Brain microvascular endothelial cell (primary cell): ENCODE results near the gene BCAR3.

Experiments used
- DNase-seq: peaks from one replicate; pipeline ENCODE4 v3.0.0-alpha.2; 2020
- H3K27ac ChIP-seq: fragments of 250-450 bp; sonication (Bioruptor Pico); 2 replicates; pipeline ENCODE4 v1.5.1; 2020; ENCODE audit warnings: mild to moderate bottlenecking, moderate library complexity
- H3K27me3 ChIP-seq: fragments of 250-450 bp; sonication (Bioruptor Pico); replicated peaks from 2 replicates; pipeline ENCODE4 v1.5.1; 2020; ENCODE audit warnings: mild to moderate bottlenecking
- H3K36me3 ChIP-seq: fragments of 250-450 bp; sonication (Bioruptor Pico); replicated peaks from 2 replicates; pipeline ENCODE4 v1.5.1; 2020; ENCODE audit warnings: mild to moderate bottlenecking
- H3K4me3 ChIP-seq: 2 replicates; pipeline ENCODE4 v1.5.1; 2011; ENCODE audit warnings: low read depth, mild to moderate bottlenecking, control low read depth, low read length, moderate library complexity
- CTCF ChIP-seq: IDR thresholded peaks from 2 replicates; pipeline ENCODE4 v1.5.1; 2011; ENCODE audit warnings: low read depth, mild to moderate bottlenecking, moderate library complexity, low read length, control low read depth, inconsistent platforms; ENCODE audit errors: missing control alignments
- in situ Hi-C: cut with HindIII; loops from 2 replicates; pipeline ENCODE4 v1.10.0; 2017; ENCODE audit warnings: low sequenced_read_pairs, low pct_ligation_motif_present

Gene BCAR3

DNA sequence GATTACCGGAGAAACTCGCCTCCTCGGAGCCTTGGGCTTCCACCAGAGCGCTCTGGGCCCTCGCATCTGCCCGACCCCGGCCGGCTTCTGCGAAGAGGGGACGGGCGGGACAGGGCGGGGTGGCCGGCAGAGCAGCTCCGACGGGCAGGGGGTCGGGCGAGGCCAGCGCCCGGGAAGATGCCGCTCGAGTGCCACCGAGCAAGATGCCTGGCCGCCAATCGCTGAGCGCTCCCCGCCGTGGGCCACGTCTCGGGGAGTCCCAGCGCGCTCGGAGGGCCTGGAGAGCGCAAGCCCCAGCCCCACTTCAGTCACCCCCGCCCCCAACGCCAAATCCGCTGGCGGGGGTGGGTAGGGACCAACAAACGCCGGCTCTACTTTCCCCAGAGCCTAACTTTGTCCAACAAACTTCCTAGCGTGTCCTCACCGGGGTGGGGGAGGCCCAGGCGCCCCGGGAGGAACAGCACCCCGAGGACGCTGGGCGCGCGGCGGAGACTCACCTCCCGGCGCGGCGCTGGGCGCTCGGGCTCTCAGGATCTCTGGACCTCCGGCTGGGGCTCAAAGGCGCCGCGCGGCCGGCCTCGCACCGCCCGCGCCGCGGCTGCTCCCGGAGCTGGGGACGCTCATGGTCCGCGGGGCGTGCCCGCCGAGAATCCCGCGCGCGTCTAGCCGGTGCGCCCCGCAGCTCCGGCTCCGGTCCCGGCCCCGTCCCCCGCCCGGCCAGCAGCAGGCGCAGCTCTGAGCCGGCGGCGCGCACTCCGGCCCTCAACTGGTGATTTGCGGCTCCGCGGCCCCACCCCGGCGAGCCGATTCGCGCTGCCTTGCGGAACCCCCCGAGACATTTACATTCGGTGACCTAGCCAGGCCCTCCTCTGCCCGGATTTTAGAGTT, at the start of gene BCAR3:
BCAR3 (minus strand) TSS at position 737 of the 888 bp plus-strand sequence. CDS start 6,907 bp downstream, outside the sequence.
- Histone ChIP-seq H3K36me3 (no peaks in the 10 kb centered on the region), H3K27ac (peak within 1 kb of the TSS; percentile 51), H3K4me3 (peak within 1 kb of the TSS; percentile 75), H3K27me3 (no peaks in the 10 kb centered on the region)
- TF ChIP-seq CTCF = peak; percentile 3
- in situ Hi-C loops = no loop called here
- peak; percentile 47 for DNase-seq

- no peak overlapping the region for H3K4me3 ChIP-seq
- H3K27me3 ChIP-seq = no peaks in the 10 kb centered on the region
- no peak for DNase-seq
- no peaks in the 10 kb centered on the region for H3K36me3 ChIP-seq
- no peak overlapping the region for H3K27ac ChIP-seq
- no peak for TF ChIP-seq CTCF
- in situ Hi-C loops = no loop called here
Observed at GRCh38 chr1:93730621-93731020, 49.0 kb upstream of the BCAR3 start.

DNA sequence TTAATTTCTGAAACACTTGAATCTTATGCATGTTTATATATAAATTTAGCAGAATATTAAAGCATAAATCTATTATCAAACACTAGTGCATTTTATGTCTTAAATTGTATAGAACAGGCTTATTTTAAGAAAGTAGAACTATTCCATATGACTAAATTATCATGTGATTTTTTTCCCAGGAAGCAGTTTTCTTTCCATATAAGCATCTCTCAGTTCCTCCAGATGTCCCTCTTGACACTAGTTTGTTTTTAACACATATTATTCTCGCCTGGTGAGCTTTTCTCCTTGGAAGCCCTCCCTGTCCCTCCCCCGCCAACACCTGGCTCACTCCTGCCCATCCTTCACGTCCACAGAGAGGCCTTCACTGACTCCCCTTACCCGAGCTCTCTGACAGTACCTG, 48.3 kb upstream of the BCAR3 start:
- no peak for TF ChIP-seq CTCF
- Histone ChIP-seq H3K27me3 (no peaks in the 10 kb centered on the region), H3K36me3 (no peaks in the 10 kb centered on the region), H3K27ac (no peak overlapping the region), H3K4me3 (no peak overlapping the region)
- no peak for DNase-seq
- in situ Hi-C loops = no loop called here

DNA sequence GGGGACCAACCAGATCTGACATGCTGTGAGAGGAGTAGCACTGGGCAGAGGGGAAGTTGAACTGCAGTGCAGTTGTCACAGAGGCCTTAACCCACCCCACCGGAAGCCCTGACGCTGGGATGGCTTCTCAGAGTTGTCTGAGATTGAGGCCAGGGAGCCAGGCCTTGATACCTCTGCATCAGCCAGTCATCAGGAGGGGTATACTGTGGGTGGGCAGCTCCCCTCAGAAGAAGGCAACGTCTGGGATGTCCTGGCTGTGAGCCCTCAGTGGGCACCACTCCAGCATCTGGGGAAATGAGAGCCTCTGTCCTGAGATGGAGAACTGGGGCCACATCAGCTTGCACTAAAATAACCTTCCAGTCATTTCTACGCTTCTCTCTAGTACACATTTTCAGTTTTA, 47.9 kb upstream of the BCAR3 start:
- in situ Hi-C loops = no loop called here
- no peak for TF ChIP-seq CTCF

DNA sequence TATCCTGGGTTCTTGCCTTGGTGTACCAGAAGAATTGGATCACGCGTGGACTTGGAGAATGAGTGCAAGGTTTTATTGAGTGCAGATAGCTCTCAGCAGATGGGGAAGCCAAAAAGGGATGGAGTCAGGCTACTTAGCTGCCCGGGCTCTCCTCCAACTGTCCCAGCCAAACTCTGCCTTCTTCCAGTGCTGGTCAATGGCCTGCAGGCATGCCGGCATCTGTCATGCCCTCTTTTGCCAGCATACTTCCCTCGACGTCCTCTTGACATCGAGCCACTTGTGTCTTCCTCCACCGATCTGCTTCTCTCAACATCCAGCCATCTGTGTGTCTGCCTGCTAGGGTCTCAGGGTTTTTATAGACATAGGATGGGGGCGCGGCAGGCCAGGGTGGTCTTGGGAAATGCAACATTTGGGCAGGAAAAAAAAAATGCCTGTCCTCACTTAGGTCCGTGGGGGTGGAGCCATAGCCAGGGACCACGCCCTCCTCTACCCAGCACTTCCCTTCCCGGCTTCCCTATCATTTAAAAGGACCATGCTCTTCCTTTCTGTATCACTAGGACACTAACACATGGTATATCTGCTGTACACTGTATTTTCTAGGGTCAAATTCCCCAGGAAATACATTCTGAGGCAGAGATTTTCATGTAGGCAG, 47.0 kb upstream of the BCAR3 start:
- Histone ChIP-seq H3K36me3 (no peaks in the 10 kb centered on the region), H3K27ac (no peak overlapping the region), H3K4me3 (no peak overlapping the region), H3K27me3 (no peaks in the 10 kb centered on the region)
- in situ Hi-C loops = no loop called here
- DNase-seq = no peak
- no peak for TF ChIP-seq CTCF

More for the DNA sequence above, 47.9 kb upstream of the BCAR3 start:
- Histone ChIP-seq H3K27ac (no peak overlapping the region), H3K4me3 (no peak overlapping the region), H3K36me3 (no peaks in the 10 kb centered on the region), H3K27me3 (no peaks in the 10 kb centered on the region)
- no peak for DNase-seq
